GM18909 (cell line): ENCODE results near the gene CALY.

Source experiments
- ATAC-seq: cut with Tn5 transposase; IDR thresholded peaks from one replicate; pipeline ENCODE4 v1.9.1; 2021; ENCODE audit warnings: mild to moderate bottlenecking; ENCODE audit not compliant: unreplicated experiment, poor library complexity

CALY gene

GRCh38 chr10:133353202-133353959 lies 16.7 kb upstream of the CALY start:
- ATAC-seq = no peak

GRCh38 chr10:133351408-133352318 lies 15.0 kb upstream of the CALY start:
- ATAC-seq = no peak

- ATAC-seq = no peak
Observed at GRCh38 chr10:133350950-133351329, 14.2 kb upstream of the CALY start.

GRCh38 chr10:133350283-133350949 lies 13.7 kb upstream of the CALY start:
- no peak for ATAC-seq

DNA sequence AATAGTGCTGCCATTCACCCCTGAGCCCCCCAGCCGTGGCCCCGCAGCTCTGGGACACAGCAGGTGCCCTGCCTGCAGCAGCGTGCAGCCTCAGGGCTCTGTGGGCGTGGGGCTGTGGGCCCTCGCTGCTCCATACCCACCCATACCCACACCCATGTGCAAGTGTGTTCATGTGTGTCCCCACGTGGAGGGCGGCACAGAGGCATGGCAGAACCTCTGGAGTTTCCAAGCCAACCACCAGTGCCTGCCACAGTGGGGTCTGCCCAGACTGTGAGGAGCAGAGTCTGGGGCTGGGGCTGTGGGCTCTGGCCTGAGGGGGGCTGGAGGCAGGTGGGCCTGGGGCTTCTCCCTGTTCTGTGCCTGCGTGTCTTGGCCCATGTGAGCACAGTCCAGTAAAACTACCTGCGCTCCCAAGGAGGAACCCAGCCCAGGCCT lies 12.9 kb upstream of the CALY start:
- no peak for ATAC-seq

GRCh38 chr10:133349160-133349568 lies 12.5 kb upstream of the CALY start:
- ATAC-seq = no peak

GRCh38 chr10:133347710-133348517 lies 11.2 kb upstream of the CALY start:
- no peak for ATAC-seq

DNA sequence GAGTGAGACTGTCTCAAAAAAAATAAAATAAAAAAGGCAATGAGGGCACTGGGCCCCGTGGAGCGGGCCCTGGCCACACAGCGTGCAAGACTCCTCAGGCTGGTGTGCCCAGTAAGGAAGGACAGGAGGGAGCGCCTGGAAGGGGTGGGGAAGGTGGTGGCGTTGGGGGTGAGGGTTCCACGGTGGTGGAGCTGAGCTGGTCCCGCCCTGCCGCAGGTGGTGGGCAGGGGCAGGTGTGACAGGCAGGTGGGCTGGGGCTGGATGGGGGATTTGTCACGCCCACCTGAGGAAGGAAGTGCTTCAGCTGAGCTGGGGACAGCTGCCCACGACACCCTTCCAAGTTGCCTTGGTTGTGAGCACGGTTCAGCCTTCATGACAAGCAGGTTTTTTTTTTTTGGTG lies 9.7 kb upstream of the CALY start:
- ATAC-seq = no peak

- ATAC-seq = no peak
Observed at GRCh38 chr10:133344236-133344635, 7.5 kb upstream of the CALY start.

DNA sequence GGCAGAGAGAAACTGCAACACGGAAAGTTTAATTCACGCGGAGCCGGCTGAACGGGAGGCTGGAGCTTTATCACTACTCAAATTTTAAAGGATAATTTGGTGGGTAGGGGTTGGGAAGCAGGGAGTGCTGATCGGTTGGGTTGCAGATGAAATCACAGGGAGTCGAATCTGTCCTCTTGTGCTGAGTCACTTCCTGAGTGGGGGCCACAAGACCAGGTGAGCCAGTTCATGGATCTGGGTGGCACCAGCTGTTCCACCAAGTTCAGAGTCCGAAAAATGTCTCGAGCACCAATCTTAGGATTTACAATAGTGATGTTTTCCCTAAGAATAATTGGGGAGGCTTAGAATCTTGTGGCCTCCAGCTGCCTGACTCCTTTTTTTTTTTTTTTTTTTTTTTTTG lies 6.9 kb upstream of the CALY start:
- ATAC-seq = no peak

GRCh38 chr10:133342942-133343341 lies 6.2 kb upstream of the CALY start:
- no peak for ATAC-seq

DNA sequence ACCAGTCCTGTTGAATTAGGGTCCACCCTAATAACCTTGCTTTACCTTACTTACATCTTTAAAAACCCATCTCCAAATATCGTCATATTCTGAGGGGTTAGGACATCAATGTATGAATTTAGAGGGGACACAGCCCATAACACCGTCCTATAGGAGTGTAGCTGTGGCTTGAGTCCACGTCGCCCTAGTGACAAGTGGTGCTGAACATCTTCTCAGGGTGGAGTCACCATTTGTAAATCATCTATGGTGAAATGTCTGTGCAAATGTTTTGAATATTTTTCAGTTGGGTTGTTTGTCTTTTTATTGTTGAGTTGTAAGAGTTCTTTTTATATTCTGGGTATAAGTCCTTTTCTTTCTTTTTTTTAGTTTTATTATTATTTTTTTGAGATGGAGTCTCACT lies 5.3 kb upstream of the CALY start:
- no peak for ATAC-seq

- no peak for ATAC-seq
Observed at GRCh38 chr10:133339708-133340380, 3.1 kb upstream of the CALY start.

DNA sequence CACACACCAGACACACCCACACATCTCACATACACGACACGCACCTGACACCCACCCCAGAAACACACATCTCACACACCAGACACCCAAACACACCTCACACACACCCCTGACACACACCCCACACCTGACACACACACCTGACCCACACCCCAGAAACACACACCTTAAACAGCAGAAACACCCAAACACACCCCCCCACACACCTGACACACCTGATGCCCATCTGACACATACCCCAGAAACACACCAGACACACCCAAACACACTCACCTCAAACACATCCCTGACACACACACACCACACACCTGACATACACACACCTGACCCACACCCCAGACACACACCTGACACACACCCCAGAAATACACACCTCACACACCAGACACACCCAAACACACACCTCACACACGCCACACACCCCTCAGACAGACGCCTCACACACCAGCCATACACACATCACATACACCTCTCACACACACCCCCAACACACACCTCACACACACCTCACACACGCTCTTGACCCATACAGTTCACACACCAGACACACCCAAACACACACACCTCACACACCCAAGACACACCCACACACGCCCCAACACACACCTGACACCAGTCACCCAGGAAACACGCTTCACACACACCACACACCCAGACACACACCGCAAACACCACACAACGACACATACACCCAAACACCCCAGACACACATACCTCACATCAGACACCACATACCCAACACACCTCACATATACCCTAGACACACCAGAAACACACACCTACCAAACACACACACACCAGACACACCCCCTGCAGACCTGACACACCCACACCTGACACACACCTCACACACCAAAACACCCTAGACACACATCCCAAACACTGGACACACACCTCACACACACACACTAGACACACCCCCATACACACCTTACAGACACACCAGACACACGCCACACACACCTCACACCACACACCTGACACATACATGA lies 1.7 kb upstream of the CALY start:
- ATAC-seq = no peak

- ATAC-seq = no peak
Observed at GRCh38 chr10:133337370-133337725, 652 bp upstream of the CALY start.

DNA sequence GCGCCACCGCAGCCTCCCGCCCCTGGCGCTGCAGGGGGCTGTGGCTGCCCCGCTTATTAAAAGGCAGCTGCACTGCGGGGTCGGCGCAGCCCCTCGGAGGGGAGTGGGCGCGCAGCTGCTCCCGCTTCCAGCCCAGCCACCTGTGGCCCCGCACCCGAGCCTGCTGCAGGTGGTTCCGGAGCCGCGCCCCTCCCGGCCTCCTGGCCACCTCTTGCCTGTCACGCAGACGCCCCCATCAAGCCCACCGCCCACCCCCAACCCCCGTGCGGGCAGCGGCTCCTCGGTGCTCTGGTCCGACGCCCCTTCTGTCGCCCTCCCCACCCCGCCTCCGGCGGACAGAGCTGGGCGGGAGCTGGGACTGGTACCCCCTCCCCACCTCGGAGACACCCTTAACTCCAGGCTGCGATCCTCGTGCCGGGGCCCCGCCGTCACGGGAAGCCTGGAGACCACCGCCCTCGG lies 549 bp downstream of the CALY start:
- ATAC-seq = no peak

- no peak for ATAC-seq
Observed at GRCh38 chr10:133335246-133336117, 1.2 kb downstream of the CALY start.
